ENCODE measurements around the gene C1QTNF12.

C1QTNF12 gene

DNA sequence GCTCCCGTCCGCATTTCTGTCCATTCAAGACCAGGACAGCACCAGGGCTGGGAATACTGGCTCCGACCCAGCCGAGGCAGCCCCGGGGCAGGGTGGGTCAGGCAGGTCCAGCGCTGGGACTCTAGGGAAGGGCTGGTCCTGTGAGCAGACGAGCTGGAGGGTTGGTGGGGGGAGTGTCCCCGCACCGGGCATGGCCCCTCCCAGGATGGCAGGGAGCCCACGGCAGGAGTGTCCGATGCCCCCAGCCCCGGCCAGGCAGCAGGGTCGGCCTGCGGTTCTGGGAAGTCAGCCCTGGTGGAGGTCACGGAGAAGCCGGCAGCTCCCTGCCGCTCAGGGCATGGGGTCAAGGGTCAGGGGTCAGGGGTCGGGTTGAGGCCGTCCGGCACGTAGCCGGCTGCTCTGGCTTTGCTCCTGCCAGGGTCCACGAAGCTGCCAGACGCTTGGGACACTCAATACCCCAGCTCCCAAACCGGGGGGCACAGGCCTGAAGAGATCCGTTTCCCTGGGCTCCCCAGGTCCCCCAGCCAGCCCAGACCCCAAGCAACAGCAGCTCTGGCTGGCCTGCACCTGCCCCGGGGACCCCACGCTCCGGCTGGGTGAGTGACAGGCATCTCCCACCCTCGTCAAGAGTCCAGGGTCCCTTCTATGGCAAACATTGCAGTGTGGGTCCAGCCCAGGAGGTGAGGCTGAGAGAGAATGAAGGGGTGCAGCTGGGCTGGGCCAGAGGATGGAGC lies 6.7 kb downstream of the C1QTNF12 start:
- DNase-seq: no peak

- DNase-seq: no peak
Measured at GRCh38 chr1:1239227-1239613, 7.3 kb downstream of the C1QTNF12 start.

- DNase-seq: no peak
Measured at GRCh38 chr1:1238702-1239178, 7.8 kb downstream of the C1QTNF12 start.

GRCh38 chr1:1237874-1238701 lies 8.4 kb downstream of the C1QTNF12 start:
- no peak for DNase-seq

DNA sequence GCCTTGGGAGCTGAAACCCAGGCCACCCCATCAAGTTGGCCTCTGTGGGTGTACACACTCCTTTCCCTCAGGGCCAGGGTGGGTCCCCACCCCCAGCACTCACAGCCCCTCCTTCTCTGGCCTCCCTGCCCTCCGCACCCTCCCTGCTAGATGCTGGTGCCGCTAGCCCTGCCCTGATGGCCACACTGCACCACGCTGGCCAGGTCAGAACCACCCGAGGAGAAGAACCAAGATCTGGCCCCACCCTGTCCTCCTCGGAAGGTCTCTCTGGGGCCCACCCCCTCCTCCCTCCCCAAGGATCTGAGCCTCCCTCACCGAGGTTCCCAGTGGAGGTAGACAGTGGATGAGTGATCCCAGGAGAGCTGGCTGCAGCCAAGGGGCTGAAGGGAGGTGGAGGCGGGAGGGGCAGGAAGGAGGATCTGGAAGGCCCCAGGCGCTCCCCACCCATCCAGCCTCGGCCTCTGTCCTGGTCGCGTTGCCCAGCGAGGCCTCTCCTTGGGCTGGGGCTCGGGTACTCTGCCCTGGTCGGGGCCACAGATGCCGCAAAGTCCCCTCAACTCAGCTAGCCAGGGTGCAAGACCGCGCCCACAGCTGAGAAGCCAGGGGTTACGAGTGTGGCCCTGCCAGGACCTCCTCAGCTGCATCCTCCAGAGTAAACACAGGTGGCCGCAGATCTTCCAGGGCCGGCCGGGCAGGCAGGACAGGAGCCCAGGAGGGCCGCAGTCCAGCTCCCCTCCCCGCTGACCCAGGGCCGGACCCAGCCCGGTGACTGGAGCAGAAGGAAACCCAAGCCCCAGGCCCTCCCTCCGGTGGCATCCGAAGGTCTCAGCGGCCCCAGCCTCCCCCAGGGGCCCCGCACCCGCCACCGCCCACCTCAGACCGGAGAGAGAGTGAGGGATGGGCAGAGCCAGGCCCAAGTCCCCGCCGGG lies 9.3 kb downstream of the C1QTNF12 start:
- no peak for DNase-seq

DNA sequence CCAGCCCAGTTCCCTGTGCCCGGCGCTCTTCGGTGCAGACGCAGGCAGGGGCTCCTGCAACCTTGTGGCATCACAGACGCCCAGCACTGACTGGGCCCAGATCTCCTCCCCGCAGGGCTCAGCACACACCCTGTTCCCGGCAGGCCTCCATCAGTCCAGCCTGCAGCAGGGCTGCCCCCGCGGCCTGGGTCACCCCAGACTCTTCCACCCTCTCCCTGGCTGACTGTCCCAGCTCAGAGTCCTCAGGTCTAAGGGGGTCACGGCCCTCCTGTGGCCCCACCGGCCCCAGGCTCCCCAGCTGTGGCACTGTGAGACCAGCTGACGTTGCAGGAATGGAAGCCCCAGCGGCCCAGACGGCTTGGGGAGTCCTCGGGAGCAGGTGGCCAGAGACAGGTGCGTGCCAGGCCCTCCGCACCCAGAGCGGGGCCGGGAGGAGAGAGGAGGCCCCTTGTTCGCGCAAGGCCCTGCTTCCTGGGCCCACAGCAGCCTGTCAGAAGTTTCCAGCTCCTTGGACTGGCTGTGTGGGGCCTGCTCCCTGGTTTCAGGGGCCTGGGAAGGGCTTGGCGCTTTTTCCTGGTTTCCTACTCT lies 10.3 kb downstream of the C1QTNF12 start:
- DNase-seq: no peak

DNA sequence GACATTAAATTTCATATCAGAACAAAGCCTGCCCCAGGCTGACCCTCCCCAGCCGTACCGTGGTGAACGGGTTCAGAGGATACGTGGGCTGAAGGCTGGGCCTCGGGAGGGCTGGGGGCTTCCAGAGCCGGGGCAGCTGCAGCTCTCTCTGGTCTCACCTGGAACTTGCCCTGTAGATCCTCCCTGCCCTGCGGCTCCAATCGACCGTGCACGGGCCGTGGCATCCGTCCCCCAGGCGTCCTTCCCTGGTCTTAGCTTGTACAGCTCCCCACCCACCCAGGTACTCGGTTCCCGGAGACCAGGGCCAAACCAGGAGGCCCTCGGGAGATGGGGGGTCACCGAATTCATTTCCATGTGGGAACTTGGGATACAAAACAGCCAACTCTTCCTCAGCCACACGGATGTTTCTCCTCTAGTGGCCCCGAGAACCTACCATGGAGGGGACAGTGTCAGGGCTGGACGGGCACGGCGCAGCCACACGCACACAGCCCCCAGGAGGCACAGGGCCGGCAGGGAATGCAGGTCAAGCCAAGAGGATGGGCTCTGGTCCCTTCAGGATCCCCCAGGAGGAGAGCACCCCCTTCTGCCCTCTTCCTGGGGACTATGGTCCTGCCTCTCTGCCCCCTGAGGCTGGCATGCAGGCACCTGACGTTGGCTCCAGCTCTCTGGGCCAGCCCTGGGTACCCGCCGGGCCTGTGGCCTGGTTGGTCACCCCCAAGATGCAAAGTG lies 11.3 kb downstream of the C1QTNF12 start:
- DNase-seq: no peak

DNA sequence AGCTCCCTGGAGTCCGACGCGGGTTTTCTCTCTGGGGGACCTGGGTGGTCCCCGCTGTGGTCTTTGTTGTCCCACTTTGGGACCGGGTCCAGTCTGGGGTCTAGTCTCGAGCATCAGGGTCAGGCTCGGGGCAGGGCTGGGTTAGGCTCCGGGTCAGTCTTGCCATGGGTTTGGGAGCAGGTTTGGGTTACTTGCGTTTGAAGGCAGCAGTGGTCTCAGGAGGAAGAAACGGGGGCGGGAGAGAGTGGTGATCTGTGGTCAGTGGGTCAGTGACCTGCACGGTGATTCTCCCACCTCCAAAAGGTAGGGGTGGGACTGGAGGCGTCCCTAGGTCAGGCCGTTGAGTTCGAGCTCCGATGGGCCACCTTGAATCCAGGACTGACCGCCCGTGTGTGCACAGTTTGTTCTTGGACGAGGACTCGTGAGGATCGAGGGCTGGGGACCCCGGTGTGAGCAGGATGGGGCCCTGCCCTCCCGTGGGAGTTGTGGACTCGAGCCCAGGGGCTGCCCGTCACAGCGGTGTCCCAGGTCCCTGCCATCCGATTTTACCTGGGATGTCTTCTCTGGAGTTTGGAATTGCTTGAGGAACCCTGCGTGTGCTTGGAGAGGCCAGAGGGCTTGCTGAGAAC lies 12.2 kb downstream of the C1QTNF12 start:
- no peak for DNase-seq

- no peak for DNase-seq
Measured at GRCh38 chr1:1233567-1233892, 13.0 kb downstream of the C1QTNF12 start.

- no peak for DNase-seq
Measured at GRCh38 chr1:1232796-1233566, 13.5 kb downstream of the C1QTNF12 start.

- DNase-seq: no peak
Measured at GRCh38 chr1:1232208-1232795, 14.2 kb downstream of the C1QTNF12 start, which contains the start of gene B3GALT6. Gene B3GALT6 (plus strand): TSS chr1:1232237. CDS start chr1:1232279, 42 bp downstream.

DNA sequence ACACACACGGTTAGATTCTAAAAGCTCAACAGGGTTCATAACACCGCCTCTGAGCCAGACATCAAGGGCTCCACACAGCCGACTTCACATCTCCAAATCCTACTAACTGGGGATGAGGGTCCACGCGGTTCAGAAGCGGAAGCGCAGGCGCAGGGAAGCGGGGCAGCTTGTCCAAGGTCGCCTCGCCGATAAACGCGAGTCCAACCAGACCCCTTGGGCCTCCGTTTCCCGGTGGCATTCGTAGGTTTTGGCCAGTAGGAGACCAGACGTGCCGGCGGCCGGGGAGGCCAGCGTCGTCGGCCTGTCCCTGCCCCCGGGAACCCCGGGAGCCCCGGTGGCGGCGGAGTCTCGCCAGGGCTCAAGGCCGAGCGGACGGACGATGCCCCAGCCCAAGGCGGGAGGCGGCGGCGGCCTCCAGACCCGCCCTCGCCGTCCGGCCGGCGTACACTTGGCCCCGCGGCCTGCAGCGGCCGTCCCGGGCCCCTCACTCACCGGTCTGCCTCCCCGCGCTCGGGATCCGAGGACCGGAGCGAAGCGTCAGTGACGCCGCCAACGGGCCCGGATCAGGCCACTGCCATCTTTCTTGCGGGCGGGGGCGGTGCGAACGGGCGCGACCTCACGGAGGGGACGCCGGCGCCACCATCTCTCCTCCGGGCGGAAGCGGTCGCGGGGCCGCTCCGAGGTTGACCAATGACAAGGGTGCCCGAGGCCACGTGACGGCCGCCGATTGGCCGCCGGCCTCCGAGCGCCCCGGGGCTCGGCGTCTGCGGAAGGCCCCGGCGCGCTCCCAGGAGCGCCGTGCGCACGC lies 14.9 kb downstream of the C1QTNF12 start, which contains the start of gene SDF4:
Gene SDF4, minus strand, starts transcription at position 602 of the 808 bp plus-strand sequence. CDS start 3,229 bp downstream, outside the sequence.
- DNase-seq: peak; percentile 100

GRCh38 chr1:1230656-1231399 lies 15.7 kb downstream of the C1QTNF12 start:
- DNase-seq: no peak

DNA sequence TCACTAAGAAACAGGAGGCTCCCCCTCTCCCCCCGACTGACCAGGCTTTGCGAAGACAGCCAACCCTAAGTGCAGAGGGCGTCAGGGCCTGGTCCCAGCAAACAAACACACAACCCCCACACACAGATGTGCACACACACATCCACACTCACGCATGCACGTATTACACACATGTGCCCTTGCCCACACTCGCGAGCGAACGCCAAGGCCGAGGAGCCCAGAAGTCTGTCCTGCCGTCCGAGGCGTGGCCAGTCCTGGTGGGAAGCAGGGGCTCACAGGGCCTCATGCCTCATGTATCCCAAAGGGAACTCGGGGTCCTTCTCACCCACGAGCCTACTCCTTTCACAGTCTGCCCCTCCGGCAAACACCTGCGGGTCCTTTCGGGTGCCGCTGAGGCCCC lies 16.8 kb downstream of the C1QTNF12 start:
- DNase-seq: no peak

- no peak for DNase-seq
Measured at GRCh38 chr1:1228596-1229321, 17.8 kb downstream of the C1QTNF12 start.

GRCh38 chr1:1228187-1228586 lies 18.3 kb downstream of the C1QTNF12 start:
- DNase-seq: no peak

- DNase-seq: no peak
Measured at GRCh38 chr1:1227386-1227785, 19.1 kb downstream of the C1QTNF12 start.
